Mesenteric fat pad (tissue), 1 donor: Measurements from ENCODE around the gene SIX5. TPM values are rescaled to one million over a fixed set of nuclear protein-coding genes. Genes with fewer than 3 reads are reported as not detected.
"Not testable (repeated sequence)": the region's sequence is repeated elsewhere in the genome, so short reads cannot be mapped to it uniquely, and the experiment has no call there.

Experiments
- DNase-seq: peaks from one replicate; pipeline ENCODE4 v3.0.0-alpha.2; 2020; ENCODE audit warnings: low spot score
- long read RNA-seq: library from polyadenylated mRNA; unstranded; transcript quantifications from one replicate; pipeline ENCODE4 v2.0.0, GENCODE V29; 2020
- total RNA-seq: library from RNA; stranded (reverse); fragmentation: NEBNext Ultra II Directional; extraction: Animal tissue kit (Norgen Biotek cat#: 25700); gene quantifications from one replicate; pipeline ENCODE4 v1.2.1, GENCODE V29; 2021
- donor health status: DM: yes; HTN: yes; CAD: no.

Gene SIX5
- total RNA-seq: 18.0 TPM
- long read RNA-seq, partial matches to known transcripts: 9 of 13 reads
- long read RNA-seq, other reads (novel, unspliced or antisense): 0 of 13 reads

- DNase-seq: peak; percentile 100
Measured at GRCh38 chr19:45768984-45769782, at the start of gene SIX5. Gene SIX5 (minus strand): TSS chr19:45769252. CDS start chr19:45768844, 408 bp downstream.

- DNase-seq: no peak
Measured at GRCh38 chr19:45817725-45818301, 48.8 kb upstream of the SIX5 start.

- peak; percentile 96 for DNase-seq
Measured at GRCh38 chr19:45817010-45817724, 48.1 kb upstream of the SIX5 start.

DNA sequence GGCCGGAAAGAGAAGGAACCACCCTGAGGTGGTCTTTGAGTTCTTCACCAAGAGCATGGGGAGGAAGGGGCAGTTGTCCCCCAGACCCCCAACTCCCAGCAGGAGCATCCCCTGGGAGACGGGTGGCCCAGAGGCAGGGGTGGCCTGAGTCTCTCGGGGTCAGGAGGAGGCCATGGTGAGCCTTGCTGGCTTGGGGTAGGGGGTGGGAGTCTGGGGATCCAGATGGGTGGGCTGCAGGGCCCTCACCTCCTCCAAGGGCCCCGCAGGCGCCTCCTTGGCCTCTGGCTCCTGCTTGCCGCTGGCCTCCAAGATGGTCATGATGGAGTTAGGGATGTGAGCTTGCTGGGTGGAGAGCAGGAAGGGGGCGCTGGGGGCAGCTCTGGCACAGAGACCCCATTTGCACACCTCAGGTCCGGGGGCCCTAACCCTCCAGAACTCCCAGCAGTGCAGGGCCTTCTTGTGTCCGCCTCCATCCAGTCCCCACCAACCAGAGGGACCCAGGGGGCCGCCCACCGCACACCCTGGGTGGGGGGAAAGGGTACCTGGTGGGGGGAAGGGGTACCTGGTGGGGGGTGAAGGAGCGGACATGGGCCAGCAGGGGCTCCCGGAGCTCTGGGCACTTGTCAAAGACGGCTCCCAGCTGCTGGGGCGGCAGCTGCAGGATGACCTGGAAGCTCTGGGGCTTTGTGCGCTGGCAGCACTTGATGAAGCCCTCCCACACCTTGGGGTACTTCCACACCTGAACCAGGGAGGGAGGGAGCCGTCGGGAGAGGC lies 47.4 kb upstream of the SIX5 start:
- DNase-seq: no peak

- no peak for DNase-seq
Measured at GRCh38 chr19:45815481-45816216, 46.6 kb upstream of the SIX5 start.

GRCh38 chr19:45814851-45815480 lies 45.9 kb upstream of the SIX5 start, which contains the start of gene RSPH6A:
Gene RSPH6A (minus strand): TSS chr19:45815308. CDS start chr19:45815176, 132 bp downstream.
- no peak for DNase-seq

GRCh38 chr19:45814166-45814780 lies 45.2 kb upstream of the SIX5 start:
- DNase-seq: no peak

- DNase-seq: no peak
Measured at GRCh38 chr19:45812297-45812696, 43.2 kb upstream of the SIX5 start.

DNA sequence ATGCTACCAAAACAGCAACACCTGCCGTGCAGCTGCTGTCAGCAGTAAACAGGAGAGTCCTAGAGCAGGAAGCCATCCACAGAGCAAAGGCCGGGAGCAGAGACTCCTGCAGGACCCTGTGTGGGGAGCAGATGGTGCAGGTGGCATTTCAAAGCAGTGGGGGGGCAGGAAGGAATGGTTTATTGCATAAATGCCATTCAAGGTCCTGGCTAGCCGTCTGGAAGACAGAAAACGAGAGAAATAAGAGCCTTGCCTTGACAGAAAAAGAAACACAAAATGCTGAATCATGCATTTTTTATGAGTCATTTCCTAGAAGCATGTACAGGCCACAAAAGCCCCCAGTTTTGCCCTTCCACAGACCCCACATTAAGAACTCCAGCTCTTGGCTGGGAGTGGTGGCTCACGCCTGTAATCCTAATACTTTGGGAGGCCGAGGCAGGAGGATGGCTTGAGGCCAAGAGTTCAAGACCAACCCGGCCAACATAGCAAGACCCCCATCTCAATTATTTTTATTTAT lies 40.6 kb upstream of the SIX5 start:
- no peak for DNase-seq

- DNase-seq: no peak
Measured at GRCh38 chr19:45805719-45806118, 36.7 kb upstream of the SIX5 start.

GRCh38 chr19:45804959-45805230 lies 35.8 kb upstream of the SIX5 start:
- DNase-seq: no peak

DNA sequence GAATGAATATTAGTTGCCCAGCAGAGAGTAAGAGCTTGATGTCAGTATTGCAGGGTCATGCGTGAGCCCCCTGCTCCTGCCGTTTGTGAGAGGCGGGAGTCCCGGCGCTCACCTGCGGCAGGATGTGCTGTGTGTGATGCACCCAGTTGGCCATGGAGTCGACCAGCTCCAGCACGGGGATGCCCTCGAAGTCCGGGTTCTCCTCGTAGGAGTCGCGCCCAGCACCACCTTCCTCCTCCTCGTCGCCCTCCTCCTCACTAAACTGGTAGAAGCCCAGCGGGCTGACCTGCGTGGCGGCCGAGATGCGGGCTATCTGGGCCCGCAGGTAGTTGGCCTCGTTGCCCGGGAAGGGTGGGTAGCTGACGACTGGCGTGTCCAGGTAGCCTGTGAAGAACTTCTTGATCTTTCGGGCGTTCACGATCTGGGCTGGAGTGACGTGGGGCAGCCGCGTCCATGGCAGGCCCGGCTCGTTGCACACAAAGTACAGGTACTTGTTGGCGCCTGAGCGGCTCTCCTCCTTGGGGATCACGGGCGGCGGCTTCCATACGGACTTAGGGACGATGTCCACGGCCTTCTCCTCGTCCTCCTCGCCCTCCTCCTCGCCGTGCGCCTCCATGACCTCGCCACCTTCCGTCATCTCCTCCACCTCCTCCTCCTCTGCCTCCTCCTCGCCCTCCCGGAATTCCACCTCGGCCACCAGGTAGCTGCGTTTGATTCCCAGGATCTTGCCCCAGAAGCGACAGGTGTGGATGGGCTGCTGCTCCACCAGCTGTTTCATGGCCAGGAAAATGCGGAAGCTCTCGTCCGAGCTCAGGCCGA lies 35.3 kb upstream of the SIX5 start:
- no peak for DNase-seq

DNA sequence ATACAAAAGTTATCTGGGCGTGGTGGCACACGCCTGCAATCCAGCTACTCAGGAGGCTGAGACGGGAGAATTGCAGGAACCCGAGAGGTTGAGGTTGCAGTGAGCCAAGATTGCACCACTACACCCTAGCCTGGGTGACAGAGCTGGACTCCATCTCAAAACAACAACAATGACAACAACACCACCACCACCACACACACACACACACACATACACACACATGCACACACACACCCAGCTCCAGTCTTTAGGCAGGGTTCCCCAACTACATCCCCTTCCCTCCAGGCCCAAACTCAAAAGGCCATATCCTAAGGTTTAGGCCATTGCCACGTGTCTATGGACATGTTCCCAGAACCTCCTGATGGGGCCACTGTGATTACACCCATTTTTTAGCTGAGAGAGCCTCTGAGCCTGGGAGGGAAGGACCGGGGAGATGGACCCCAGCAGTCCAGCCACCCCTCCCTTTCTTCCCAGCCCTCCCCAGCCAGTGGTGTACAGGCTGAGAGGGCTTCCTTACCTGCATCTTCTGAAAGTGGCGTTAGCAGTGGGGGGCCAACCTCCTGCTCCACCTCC lies 32.6 kb upstream of the SIX5 start:
- no peak for DNase-seq

DNA sequence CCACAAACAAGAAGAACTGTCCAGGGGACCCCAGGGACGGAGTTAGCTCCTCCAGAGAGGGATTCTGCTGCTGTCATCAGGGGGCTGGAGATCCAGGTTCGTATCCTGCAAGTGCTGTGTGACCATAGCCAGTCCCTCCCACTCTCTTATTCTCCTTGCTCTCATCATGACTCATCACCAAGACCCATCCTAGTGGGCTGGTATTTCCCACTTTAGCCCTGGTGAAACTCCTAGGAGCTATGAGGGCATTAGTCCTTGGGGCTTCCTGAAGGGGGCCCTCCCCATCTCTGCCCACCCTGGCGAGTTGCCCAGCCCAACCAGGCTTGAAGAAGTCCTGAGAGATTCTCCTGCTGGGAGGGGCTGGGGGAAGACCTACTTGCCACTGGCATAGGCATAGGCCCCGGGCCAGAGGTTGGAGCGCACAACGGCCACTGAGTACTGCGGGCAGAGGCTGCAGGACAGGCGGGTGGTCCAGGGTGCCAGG lies 31.1 kb upstream of the SIX5 start:
- DNase-seq: no peak

DNA sequence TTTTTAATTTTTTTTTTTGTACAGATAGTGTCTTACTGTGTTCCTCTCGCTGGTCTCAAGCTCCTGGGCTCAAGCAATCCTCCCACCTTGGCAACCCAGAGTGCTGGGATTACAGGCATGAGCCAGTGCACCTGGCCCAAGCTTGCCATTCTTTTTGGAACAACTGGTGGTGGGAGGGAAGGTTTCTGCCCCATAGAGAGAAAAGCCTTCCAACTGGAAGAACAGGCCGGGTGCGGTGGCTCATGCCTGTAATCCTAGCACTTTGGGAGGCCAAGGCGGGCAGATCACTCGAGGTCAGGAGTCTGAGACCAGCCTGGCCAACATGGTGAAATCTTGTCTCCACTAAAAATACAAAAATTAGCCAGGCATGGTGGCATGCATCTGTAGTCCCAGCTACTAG lies 30.5 kb upstream of the SIX5 start:
- DNase-seq: not testable (repeated sequence)

- no peak for DNase-seq
Measured at GRCh38 chr19:45798995-45799517, 30.0 kb upstream of the SIX5 start.

DNA sequence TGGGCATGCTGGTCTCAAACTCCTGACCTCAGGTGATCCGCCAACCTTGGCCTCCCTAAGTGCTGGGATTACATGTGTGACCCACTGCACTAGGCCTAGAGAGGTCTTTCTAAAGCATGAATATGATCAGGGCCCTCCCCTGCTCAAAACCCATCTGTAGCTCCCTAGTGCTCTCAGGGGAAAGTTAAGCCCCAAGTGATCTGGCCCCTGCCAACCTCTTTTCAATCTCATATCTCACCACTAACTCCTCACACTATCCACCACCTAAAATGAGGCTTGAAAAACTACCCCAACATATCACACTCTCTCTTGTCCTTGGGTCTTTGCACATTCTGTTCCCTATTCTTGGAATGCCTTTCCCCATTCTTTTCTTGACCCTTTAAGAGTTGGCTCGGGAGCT lies 25.6 kb upstream of the SIX5 start:
- DNase-seq: no peak

- DNase-seq: no peak
Measured at GRCh38 chr19:45793876-45794275, 24.8 kb upstream of the SIX5 start.
